ENCODE data around the gene LAMTOR3. TPM values are rescaled to one million over a fixed set of nuclear protein-coding genes. Genes with fewer than 3 reads are reported as not detected.

Gene LAMTOR3
- total RNA-seq (10 to 100 TPM; 31.2 to 37.4 (median 35.5) TPM), polyA plus RNA-seq (10 to 100 TPM; 29.0 to 29.4 TPM)
- long read RNA-seq, donor 1, full-length matches to known transcripts = 47 of 50 reads
- long read RNA-seq, donor 1, partial matches to known transcripts = 1 of 50 reads
- long read RNA-seq, donor 1, other reads (novel, unspliced or antisense) = 2 of 50 reads
- long read RNA-seq, donor 2, full-length matches to known transcripts = 29 of 32 reads
- long read RNA-seq, donor 2, partial matches to known transcripts = 0 of 32 reads
- long read RNA-seq, donor 2, other reads (novel, unspliced or antisense) = 3 of 32 reads
- long read RNA-seq, donor 3, full-length matches to known transcripts = 62 of 68 reads
- long read RNA-seq, donor 3, partial matches to known transcripts = 2 of 68 reads
- long read RNA-seq, donor 3, other reads (novel, unspliced or antisense) = 4 of 68 reads

- Histone ChIP-seq H3K27ac (peak within 1 kb of the TSS; percentile 50 to 93 (median 82)), H3K4me1 (peaks cover 5 to 49% (median 34%) of the 10 kb centered on the region in 9 donors), H3K9me3 (no peaks in the 10 kb centered on the region), H3K4me3 (peak within 1 kb of the TSS; percentile 65 to 94 (median 86)), H3K36me3 (peaks cover 0 to 38% (median 4%) of the 10 kb centered on the region in 9 donors), H3K27me3 (no peaks in the 10 kb centered on the region)
- DNase-seq (peak; percentile 89 to 92), ATAC-seq (peak; percentile 98 to 100 (median 99))
- intact Hi-C loops (cut with DNase I) = loop anchor here in 6 of 10 donors (2.0 to 10.0 kb wide), 5 partner anchors 52 to 332 kb away; partner anchors contain the start of genes TRMT10A (in 5 of the 6) and DNAJB14 (in 3 of the 6)
- TF ChIP-seq CTCF (IDR thresholded peaks at IDR 0.05) = no peak
- 2% methylated on average over 37 to 40 of the region's 40 CpGs for WGBS, 2 donors
Measured at GRCh38 chr4:99894161-99894997, at the start of gene LAMTOR3. LAMTOR3 (minus strand) TSS chr4:99894427; CDS start chr4:99893963, 464 bp downstream.

GRCh38 chr4:99938243-99938753 is 44.1 kb upstream of the LAMTOR3 start:
- H3K4me3 ChIP-seq = no peak overlapping the region
- no peak for TF ChIP-seq CTCF (IDR thresholded peaks at IDR 0.05)
- no peak for ATAC-seq
- WGBS, 2 donors = 95% methylated on average over 3 of the region's 3 CpGs
- H3K27ac ChIP-seq = no peak overlapping the region
- H3K4me1 ChIP-seq = peaks cover 0 to 13% (median 11%) of the 10 kb centered on the region in 9 donors
- H3K9me3 ChIP-seq = peaks cover 0 to 31% (median 20%) of the 10 kb centered on the region in 11 donors
- peaks cover 0 to 45% (median 0%) of the 10 kb centered on the region in 9 donors for H3K36me3 ChIP-seq
- DNase-seq = no peak
- H3K27me3 ChIP-seq = no peaks in the 10 kb centered on the region
- intact Hi-C loops (cut with DNase I) = no loop called here

- Histone ChIP-seq H3K36me3 (peaks cover 0 to 43% (median 0%) of the 10 kb centered on the region in 9 donors), H3K27me3 (no peaks in the 10 kb centered on the region), H3K4me1 (no peaks in the 10 kb centered on the region), H3K9me3 (peaks cover 0 to 31% (median 20%) of the 10 kb centered on the region in 11 donors), H3K27ac (no peak overlapping the region), H3K4me3 (no peak overlapping the region)
- TF ChIP-seq CTCF (IDR thresholded peaks at IDR 0.05) = no peak
- intact Hi-C loops (cut with DNase I) = no loop called here
- no peak for DNase-seq
- no peak for ATAC-seq
Measured at GRCh38 chr4:99934891-99935290, 40.7 kb upstream of the LAMTOR3 start.

- no peak for DNase-seq
- 85% methylated on average over 2 of the region's 2 CpGs for WGBS, 2 donors
- Histone ChIP-seq H3K27me3 (no peaks in the 10 kb centered on the region), H3K27ac (no peak overlapping the region), H3K9me3 (no peaks in the 10 kb centered on the region), H3K4me1 (no peaks in the 10 kb centered on the region), H3K4me3 (no peak overlapping the region), H3K36me3 (peaks cover 0 to 80% (median 0%) of the 10 kb centered on the region in 9 donors)
- TF ChIP-seq CTCF (IDR thresholded peaks at IDR 0.05) = no peak
- no peak for ATAC-seq
- intact Hi-C loops (cut with DNase I) = no loop called here
Measured at GRCh38 chr4:99927566-99927965, 33.3 kb upstream of the LAMTOR3 start.
